ENCODE results near the gene HPS3. TPM values are rescaled to one million over a fixed set of nuclear protein-coding genes. Genes with fewer than 3 reads are reported as not detected.
A peak's percentile ranks its signal among the peaks of the same experiment; 100 is the strongest.
"Not testable (repeated sequence)": the region's sequence is repeated elsewhere in the genome, so short reads cannot be mapped to it uniquely, and the experiment has no call there.

The HPS3 gene
- total RNA-seq, 4 donors from 2014 or later = 12.5 to 19.8 (median 17.6) TPM

DNA sequence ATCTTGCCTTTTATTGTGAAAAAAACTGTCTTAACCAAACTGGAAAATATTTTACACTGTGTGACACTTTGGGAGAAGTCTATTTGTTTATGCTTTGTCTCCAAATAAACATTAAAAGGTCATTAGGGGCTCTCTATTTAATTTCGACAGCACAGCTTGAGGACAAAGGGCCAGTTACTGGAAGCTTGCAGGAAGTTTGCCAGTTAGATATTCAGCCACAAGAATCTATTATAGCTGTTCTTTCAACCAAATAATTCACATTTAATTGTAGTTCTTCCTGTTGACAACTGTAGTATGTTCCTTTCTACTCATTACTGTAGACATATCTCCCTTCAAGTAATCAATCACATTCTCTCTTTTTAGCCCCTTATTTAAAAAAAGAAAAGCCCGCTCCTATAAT lies 86.1 kb downstream of the HPS3 start:
- no peak for DNase-seq (ENCODE audit: low spot score)
- ATAC-seq (ENCODE audit: low FRiP score) = no peak
- TF ChIP-seq, protein P1, sequence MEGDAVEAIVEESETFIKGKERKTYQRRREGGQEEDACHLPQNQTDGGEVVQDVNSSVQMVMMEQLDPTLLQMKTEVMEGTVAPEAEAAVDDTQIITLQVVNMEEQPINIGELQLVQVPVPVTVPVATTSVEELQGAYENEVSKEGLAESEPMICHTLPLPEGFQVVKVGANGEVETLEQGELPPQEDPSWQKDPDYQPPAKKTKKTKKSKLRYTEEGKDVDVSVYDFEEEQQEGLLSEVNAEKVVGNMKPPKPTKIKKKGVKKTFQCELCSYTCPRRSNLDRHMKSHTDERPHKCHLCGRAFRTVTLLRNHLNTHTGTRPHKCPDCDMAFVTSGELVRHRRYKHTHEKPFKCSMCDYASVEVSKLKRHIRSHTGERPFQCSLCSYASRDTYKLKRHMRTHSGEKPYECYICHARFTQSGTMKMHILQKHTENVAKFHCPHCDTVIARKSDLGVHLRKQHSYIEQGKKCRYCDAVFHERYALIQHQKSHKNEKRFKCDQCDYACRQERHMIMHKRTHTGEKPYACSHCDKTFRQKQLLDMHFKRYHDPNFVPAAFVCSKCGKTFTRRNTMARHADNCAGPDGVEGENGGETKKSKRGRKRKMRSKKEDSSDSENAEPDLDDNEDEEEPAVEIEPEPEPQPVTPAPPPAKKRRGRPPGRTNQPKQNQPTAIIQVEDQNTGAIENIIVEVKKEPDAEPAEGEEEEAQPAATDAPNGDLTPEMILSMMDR (IDR thresholded peaks at IDR 0.05) = no peak

DNA sequence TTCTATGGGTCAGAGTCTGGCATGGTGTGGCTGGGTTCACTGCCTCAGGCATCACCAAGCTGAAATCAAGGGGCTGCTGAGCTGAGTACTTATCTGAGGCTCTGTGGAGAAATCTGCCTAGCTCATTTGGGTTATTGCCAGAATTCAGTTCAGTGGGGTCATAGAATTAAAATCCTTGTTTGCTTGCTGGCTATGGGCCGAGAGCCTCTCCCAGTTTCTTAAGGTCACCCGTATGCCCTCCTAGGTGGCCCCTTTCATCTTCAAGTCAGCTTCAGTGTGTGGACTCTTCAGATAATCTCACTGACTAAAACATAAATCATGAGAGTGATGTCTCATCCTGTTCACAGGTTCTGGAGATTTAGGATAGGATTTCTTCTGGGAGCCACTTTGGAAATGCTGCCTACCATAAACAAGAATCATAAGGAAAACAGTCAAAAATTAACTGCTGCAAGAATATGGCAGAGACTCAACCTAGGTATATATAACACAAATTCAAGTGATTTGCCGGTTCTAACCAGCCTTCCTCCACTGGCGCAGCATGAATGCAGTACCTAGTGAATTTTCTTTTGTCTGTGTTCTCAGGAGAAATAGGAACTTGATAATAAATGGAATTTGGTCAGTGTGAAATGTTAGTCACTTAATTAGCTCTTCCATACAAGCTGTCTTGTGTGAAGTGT lies 86.9 kb downstream of the HPS3 start:
- TF ChIP-seq, protein P1 (IDR thresholded peaks at IDR 0.05) = no peak
- DNase-seq (ENCODE audit: low spot score) (no peak), ATAC-seq (ENCODE audit: low FRiP score) (peak; percentile 51)

DNA sequence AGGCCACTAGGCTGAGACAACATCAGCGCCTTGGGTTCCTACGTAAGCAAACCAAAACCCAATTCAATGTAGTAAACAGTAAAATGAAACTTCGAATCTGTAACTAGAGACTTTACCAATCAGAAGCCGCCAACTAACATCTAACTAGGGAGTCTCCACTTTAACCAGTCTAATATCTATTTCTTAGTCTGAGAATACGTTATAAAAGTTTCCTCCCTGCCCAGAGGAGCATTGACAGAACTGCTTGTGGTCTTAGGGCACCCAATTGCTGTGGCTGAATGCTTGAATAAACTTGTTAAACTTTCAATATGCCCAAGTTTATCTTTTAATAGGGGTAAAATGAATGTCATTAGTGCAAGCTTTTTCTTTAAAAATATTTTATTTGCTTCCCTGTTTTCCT lies 87.9 kb downstream of the HPS3 start:
- no peak for ATAC-seq (ENCODE audit: low FRiP score)
- TF ChIP-seq, protein P1 (IDR thresholded peaks at IDR 0.05) = no peak

DNA sequence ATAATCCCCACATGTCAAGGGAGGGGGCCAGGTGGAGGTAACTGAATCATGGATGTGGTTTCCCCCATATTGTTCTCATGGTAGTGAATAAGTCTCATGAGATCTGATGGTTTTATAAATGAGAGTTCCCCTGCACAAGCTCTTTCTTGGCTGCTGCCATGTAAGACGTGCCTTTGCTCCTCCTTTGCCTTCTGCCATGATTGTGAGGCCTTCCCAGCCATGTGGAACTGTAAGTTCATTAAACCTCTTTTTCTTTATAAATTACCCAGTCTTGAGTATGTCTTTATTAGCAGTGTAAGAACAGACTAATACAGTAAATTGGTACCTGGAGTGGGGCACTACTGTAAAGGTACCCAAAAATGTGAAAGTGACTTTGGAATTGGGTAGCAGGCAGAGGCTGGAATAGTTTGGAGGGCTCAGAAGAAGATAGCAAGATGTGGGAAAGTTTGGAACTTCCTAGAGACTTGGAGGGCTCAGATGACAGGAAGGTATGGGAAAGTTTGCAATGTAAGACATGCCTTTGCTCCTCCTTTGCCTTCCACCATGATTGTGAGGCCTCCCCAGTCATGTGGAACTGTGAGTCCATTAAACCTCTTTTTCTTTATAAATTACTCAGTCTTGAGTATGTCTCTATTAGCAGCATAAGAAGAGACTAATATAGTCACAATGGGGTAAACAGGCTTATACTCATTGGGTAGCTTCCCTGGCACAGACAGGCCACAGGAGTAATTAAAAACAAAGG lies 90.1 kb downstream of the HPS3 start:
- ATAC-seq (ENCODE audit: low FRiP score); DNase-seq (ENCODE audit: low spot score): not testable (repeated sequence)

More for the DNA sequence above, 87.9 kb downstream of the HPS3 start:
- DNase-seq (ENCODE audit: low spot score) = no peak

DNA sequence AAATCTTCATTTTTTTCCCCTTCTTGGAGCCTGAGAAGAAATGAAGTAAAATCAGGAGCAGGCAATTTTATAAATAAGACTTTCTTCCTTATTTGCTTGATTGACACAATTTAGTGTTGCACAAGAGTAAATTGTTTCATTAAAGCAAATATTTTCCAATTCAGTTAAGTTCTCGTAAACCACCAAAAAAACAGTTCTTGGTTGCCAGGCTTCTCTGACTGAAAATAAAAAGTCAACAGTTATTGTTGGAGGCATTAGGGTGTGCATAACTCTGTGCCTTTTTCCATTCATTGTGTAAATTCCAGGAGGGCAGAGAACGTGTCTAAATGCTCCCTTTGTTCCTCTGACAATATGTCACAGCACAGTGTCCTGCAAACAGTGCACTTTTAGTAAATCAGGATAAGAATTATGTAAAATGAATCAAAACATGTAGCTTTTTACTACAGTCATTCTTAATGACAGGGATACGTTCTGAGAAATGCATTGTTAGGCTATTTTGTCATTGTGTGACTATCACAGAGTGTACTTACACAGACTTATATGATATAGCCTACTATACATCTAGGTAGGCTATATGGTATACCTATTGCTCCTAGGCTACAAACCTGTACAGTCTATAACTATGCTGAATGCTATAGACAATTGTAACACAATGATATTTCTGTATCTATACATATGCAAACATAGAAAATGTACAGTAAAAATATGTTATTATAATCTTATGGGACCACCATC lies 92.5 kb downstream of the HPS3 start, which contains the start of gene CP:
TSS of gene CP (minus strand) at position 47 of the 735 bp plus-strand sequence. CDS start at position 10, 37 bp downstream.
- ATAC-seq (ENCODE audit: low FRiP score) (no peak), DNase-seq (ENCODE audit: low spot score) (no peak)
- TF ChIP-seq, protein P1 (IDR thresholded peaks at IDR 0.05) = no peak

Small RNAs within 50 kb of the gene (small RNA-seq; reads per million reads assigned to genes)
- not detected for gene RF00019

Other genes starting within 250 kb of the HPS3 start
- gene GYG1, start 138.1 kb upstream of the HPS3 start, total RNA-seq = 10 to 100 TPM; 23.2 to 40.8 (median 30.4) TPM
- 10 to 100 TPM; 10.2 to 20.5 (median 18.3) TPM for gene HLTF, start 43.1 kb upstream of the HPS3 start, total RNA-seq
- 10 to 100 TPM in 2 of 4 donors, 1 to 10 TPM in 1, under 1 TPM in 1; 0.95 to 24.3 (median 9.3) TPM for gene CP, start 92.2 kb downstream of the HPS3 start, total RNA-seq
- 10 to 100 TPM; 11.3 to 81.5 (median 20.5) TPM for gene TM4SF18, start 204.0 kb downstream of the HPS3 start, total RNA-seq
- gene TM4SF1, start 248.0 kb downstream of the HPS3 start, total RNA-seq = 1,000 to 10,000 TPM in 1 of 4 donors, 100 to 1,000 TPM in 3; 273 to 1,679 (median 590) TPM

Data from omental fat pad (tissue), 4 donors.